Limb (tissue), 2 donors: ENCODE results near the gene SLC22A7.

Experiments used
- DNase-seq, 2 donors: peaks; one replicate each; pipeline ENCODE4 v3.0.0-alpha.2; 2016; ENCODE audit errors: extremely low spot score in 2 of 2

The SLC22A7 gene

DNA sequence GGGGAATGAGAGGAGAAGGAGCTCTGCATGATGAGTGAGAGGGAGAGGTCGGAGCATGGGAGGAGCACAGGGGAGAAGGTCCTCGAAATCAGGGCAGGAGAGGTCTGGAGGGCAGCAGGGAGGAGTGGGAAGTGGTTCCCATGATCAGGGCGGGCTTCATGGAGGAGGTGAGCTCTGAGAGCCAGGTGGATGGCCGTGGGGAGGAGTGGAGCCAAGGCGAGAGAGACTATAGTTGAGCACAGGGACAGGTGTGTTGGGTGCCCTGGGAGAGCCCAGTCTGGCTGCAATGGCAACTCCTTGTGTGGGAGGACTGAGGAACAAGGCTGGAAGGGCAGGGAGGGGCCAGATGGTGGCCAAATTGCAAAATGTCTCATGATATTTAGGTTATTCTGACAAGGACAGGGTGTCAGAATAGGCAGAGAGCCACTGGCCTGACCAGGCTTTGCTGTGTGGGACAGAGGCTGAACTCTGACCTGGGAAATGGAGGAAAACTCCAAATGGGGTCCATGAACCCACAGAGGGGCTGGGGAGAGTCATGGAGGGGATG is 33.4 kb upstream of the SLC22A7 start:
- DNase-seq, result no peak

- DNase-seq, result no peak
These were observed 32.5 kb upstream of the SLC22A7 start for GRCh38 chr6:43265564-43265963.

DNA sequence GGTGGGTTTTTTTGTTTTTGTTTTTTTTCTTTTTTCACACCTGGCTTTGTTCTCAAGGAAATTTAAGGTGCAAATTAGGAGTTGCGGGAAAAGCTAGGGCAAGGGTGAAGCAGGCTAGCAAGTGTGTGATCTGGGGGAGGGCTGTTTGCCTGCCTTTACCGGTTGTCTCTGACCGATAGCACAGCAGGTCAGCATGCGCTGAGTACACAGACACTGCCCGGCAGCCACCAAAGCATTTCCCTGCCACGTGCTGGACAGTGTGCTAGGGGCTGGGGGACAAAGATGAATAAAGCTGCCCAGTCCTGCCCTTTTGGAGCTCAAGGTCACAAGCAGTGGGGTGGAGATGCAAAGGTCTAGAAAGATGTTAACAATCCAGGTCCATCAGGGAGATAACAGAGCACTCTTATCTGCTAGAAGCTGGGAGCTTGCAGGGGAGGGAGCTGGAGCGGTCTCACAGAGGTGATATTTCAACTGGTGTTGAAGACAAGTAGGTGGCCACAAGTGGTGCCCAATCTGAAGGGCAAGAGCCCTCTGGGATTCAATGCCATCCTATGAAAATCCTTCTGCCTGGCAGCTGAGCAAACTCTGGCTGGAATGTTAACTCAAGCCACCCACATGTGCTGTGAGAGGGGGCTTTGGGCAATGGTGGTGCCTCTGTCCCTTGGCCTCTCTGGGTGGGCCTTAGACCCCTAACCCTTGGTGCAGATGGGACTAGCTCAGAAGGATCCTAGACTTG is 30.3 kb upstream of the SLC22A7 start:
- DNase-seq, result no peak

- no peak for DNase-seq
These were observed 29.7 kb upstream of the SLC22A7 start for GRCh38 chr6:43268355-43268700.

DNA sequence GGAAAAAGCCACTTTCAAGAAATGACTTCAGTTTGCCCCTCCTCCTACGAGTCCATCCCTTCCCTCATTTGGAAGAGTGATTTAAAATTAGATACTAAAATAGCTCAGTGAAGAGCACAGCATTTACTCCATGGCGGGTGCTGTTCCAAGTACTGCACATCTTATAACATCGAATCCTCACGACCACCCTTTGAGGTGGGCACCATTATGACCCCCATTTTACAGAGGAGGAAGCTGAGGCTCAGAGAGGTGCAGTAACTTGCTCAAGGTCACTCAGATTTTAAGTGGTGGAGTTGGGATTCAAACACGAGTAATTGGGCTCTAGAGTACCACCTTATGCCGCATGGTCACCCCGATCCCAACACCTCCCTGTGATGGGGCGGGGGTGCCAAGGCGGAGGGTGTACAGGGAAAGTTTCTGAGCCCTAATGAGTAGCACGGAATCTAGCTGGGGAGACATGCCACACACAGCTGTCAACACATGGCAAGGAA is 29.2 kb upstream of the SLC22A7 start:
- DNase-seq, result no peak

DNA sequence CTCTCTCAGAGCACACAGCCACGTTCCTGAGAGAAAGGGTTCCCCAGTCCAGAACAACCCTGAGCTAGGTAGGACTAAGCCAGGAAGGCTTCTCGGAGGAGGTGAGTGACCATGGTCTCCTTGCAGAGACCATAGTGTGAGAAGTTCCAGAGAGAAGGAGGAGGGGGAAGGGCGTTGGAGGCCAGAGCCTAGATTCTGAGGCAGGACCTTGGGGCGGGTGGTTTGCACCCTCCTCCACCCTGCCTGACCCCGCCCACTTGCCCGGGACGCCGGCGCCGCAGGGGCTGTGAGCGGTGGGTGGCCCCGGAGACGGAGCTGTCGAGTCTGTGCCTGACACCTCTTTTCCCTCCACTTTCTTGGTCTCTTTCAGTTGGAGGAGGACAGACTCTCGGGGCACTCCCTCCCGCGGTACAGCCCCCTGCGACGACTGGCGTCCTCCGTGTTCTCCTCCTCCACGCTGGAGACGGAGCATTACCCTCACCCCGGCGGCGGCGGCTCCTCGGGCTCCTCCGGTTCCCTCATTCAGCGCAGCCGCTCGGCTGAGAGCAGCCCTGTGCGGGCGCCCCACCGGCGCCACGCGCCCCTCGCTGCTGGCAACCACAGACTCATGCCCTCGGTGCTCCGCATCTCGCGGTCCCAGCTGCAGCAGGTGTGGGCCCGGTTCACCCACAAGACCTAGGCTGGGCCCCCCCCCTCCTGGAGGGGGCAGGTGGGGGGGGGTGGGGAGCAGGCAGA is 28.6 kb upstream of the SLC22A7 start:
- DNase-seq, result peak in 1 of 2 donors; percentile 53

DNA sequence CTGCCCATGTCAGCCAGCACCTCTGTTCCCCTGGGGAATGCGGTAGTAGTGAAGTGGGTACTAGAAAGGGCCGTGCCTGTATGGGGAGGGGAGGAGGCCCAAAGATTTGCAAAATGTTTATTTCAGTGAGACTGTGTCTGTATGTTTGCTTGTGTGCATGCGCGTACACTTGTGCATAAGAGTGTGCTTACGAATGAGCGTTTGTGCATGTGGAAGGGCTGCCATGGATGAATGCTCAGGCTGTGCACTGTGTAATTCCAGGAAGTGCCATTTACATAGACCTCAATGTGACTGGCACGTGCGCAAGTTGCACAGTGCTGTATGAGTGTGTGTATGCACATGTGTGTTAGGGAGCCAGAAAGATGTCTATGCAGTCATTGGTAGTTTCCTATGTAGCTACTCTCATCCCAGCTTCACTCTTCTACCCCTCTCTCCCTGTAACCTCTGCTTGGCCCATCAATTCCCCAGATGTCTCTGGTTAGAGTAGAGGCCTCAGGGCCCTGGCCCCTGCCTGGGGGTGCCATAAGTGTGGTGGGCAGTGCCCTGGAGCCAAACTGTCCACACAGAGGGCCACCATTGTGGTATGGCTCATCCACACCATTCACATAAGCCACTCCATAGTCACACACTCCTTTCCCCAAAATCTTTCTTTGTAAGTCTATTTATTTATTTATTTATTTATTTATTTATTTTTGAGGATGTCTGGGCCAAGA is 26.8 kb upstream of the SLC22A7 start:
- DNase-seq, result peak in 1 of 2 donors; percentile 17

DNA sequence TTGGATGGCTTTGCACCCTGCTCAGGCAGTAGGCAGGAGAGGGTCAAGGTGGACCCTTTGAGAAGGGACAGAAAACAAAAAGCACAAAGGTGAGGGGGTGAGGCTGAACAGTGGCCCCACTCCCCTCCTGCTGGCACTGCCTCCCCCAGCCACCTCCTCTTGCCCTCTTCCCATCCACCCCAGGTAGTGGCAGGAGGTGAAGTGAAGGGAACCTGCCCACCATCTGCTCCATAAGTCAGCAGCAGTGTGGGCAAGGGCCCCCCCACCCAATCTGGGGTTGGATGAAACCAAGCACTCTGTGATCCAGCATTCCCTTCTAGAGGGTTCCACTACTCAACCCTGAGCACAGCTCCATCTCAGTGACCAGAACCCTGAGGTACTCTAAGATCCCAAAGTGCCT is 26.1 kb upstream of the SLC22A7 start:
- no peak for DNase-seq

- DNase-seq, result no peak
These were observed 24.4 kb upstream of the SLC22A7 start for GRCh38 chr6:43273707-43274106.

GRCh38 chr6:43274127-43274915 is 23.7 kb upstream of the SLC22A7 start:
- no peak for DNase-seq

DNA sequence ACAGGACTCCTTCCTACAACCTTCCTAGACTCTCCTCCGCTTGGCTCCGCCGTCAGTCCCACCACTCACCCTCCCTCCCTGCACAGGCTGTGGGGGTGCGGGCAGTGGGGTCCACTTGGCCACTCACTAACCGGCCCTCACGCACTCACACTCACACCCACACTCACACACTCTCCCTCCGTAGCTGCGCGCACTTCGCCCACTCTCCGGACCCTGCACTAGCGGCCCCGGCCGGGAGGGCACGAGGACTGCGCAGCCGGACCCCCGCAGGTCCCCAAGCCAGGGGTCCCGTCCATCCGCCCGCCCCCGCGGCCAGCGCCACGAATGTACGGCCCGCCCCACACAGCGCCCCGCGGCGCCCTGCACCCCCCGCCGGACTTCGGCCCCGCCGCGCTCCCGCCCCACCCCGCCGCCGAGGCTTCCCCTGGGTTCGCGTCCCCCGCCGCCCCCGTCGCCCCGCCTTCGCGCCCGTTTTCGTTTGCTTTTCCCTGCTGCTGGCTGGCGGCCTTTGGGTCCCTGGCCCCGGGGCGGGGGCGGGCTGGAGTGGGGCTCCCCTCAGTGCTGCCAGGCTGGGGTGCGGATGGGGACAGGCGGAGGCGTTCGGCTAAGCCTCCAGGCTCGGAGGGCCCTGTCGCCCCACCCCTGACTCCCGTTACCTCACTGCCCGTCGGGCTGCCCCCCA is 23.0 kb upstream of the SLC22A7 start:
- peak in 1 of 2 donors; percentile 58 for DNase-seq

DNA sequence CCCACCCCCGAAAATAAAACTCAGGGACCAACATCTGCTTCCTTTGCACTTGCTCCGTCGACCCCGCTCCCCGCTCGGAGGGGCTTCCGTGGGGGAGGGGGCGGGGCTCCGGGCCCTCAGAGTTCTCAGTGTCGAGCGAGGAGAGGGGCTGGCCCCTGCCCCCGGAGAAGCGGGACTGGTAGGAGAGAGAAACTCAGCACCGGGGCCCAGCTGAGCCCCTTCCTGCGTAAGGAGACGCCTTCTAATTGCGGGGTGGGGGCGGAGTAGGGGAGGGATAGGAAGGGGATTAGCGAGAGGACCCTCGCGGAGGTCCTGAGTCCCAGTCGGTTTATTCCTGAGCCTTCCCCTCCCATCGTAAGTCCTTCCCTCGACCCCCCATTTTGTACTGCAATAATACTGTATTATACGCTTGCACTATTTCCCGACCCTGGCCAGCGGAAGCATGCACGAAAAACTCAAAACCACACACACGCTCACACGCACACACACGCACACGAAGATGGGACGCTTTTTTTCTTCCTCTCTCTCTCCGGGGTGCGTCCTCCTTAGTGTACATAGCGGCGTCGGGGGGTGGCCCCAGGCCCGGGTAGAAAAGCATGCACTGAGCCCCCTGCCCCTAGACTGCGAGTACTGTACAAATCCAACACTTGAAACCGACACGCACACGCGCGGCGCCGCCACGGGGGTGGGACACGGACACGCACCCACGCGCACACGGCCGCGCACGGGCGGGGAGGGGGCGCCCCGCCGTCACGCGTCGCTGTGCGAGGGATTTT is 22.1 kb upstream of the SLC22A7 start:
- DNase-seq, result no peak

GRCh38 chr6:43276577-43277305 is 21.3 kb upstream of the SLC22A7 start:
- DNase-seq, result no peak

DNA sequence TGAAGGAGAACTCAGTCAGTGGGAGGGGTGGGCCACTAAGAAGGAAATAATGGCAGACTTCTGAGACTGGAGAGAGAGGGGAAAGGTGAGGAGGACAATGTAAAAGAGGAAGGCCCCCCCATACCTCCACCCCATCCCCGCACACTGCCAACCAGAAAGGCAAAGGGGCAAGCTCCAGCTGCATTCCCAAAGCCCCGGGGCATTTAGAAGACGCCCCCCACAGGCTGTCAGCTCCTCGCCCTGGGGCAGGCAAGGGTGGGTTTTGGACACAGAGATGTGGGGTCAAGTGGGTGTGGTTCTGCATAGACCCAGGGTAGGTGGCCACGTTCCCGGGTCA is 20.8 kb upstream of the SLC22A7 start:
- no peak for DNase-seq

- no peak for DNase-seq
These were observed 20.2 kb upstream of the SLC22A7 start for GRCh38 chr6:43277643-43278523.

DNA sequence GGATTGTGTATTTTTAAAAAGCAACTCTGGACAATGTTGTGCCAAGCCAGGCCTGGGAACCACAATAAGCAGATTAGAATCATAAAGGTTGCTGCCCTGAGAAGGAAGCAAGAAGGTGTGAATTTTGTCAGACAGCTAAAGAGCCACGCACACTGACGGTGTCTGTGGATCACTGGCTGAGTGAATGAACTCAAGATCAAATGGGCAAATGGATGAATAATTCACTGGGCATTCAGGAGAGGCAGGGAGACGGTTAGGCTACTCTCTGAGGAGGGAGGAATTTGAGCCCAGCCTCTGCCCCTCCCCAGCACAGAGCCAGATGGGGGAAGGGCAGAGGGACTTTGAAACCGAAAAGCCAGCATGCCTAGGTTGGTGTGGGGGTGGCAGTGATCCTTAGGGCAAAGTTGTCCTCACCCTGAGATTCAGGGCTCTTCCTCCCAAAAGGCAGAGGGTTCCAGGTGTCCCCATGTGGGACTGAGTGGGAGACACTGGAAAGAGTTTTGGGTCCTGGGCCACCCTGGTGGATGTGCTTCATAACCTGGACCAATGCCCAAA is 19.5 kb upstream of the SLC22A7 start:
- DNase-seq, result no peak

DNA sequence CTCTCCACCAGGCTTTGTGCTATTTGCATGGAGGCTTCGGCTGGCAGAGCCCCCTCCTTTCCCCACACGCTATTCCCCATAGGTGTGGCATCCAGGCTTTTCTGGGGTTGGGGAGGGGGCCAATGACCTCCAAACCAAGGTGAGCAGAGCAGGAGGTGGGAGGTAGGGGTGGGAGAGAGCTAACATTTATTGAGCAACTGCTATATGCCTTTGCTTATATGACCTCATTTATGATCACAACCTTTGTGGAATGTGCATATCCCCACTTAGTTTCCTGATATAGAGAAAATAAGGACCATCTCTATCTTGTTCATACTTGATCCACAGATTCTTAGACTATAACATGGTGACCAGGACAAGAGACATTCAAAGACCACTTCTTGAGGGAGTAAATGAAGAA is 17.8 kb upstream of the SLC22A7 start:
- no peak for DNase-seq

DNA sequence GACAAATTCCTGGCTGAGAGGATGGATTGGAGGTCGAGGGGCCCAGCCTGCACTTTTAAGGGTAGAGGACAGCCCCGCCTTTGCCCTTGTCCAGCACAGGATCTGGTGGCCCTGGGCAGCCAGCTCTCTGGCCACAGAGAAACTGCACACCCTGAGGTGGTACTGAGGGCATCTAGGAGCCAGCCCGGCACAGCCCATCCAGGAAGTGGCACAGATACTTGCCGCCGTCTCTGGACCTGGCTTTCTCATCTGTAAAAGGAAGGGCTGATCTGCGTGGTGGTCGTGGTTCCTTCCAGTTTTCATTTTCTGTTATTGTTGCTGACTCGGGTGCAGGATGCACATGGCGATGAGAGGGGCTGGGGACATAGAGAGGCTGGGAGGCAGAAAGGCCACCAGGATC is 16.0 kb upstream of the SLC22A7 start:
- DNase-seq, result no peak
